ENCODE data around the gene SMCHD1. TPM values are rescaled to one million over a fixed set of nuclear protein-coding genes. Genes with fewer than 3 reads are reported as not detected.

The SMCHD1 gene
- total RNA-seq, 6 experiments from 2014 or later = 13.9 to 31.0 (median 17.3) TPM

DNA sequence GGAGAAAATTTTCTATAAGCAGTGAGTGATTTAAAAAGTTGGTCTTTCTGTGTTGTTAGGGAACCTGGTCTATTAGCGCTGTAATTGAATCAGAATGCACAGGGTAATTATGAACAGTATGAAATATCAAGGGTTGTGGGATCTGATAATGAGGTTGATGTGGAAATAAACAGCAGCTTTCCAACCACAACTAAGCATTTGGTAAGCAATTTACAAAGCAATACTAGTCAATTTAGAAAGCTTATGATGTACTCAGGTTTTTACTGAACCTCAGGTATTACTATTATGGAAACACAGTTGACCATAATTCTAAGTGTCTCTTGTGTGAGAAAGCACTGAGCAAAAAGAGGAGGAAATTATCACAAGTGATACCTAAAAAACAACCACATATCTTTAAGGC, 11.0 kb upstream of the SMCHD1 start:
- no peak for DNase-seq
- ATAC-seq = no peak
- no peak for TF ChIP-seq POLR2A (IDR thresholded peaks at IDR 0.05)
- TF ChIP-seq, protein P1, sequence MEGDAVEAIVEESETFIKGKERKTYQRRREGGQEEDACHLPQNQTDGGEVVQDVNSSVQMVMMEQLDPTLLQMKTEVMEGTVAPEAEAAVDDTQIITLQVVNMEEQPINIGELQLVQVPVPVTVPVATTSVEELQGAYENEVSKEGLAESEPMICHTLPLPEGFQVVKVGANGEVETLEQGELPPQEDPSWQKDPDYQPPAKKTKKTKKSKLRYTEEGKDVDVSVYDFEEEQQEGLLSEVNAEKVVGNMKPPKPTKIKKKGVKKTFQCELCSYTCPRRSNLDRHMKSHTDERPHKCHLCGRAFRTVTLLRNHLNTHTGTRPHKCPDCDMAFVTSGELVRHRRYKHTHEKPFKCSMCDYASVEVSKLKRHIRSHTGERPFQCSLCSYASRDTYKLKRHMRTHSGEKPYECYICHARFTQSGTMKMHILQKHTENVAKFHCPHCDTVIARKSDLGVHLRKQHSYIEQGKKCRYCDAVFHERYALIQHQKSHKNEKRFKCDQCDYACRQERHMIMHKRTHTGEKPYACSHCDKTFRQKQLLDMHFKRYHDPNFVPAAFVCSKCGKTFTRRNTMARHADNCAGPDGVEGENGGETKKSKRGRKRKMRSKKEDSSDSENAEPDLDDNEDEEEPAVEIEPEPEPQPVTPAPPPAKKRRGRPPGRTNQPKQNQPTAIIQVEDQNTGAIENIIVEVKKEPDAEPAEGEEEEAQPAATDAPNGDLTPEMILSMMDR (IDR thresholded peaks at IDR 0.05) = no peak
- Histone ChIP-seq H3K9me3 (no peaks in the 10 kb centered on the region), H3K27me3 (no peaks in the 10 kb centered on the region), H3K4me1 (peaks cover 0 to 5% (median 0%) of the 10 kb centered on the region in 4 donors), H3K4me3 (no peak overlapping the region), H3K36me3 (no peaks in the 10 kb centered on the region), H3K27ac (no peak overlapping the region)
- 75% methylated on average over 1 of the region's 1 CpG for WGBS (ENCODE audit: insufficient coverage, low coverage, low lambda C conversion rate, missing lambda C conversion rate)
- intact Hi-C loops (cut with DNase I) = no loop called here

DNA sequence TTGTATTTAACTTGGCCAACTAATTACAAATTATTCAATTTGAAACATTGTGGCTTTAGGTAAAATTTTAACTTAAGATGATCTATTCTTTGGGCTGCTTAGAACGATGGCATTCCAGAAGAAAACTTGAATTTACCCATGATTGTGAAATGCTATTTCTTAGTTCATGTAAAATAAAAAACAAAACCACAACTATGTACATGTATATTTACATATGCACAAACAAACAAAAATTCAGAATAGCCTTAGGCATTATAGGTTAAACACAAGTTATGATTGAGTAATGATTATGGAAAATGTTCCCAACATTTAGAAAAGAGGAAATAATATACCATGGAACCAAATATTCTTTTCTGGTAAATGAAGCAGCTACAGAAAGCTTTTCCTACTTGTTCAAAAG, 3.5 kb upstream of the SMCHD1 start:
- Histone ChIP-seq H3K4me3 (no peak overlapping the region), H3K27me3 (no peaks in the 10 kb centered on the region), H3K36me3 (no peaks in the 10 kb centered on the region), H3K27ac (no peak overlapping the region), H3K9me3 (no peaks in the 10 kb centered on the region), H3K4me1 (no peaks in the 10 kb centered on the region)
- DNase-seq (no peak), ATAC-seq (no peak)
- WGBS (ENCODE audit: insufficient coverage, low coverage, low lambda C conversion rate, missing lambda C conversion rate) = 59% methylated on average over 1 of the region's 1 CpG
- TF ChIP-seq, protein P1 (IDR thresholded peaks at IDR 0.05) = no peak
- no peak for TF ChIP-seq POLR2A (IDR thresholded peaks at IDR 0.05)
- intact Hi-C loops (cut with DNase I) = no loop called here

DNA sequence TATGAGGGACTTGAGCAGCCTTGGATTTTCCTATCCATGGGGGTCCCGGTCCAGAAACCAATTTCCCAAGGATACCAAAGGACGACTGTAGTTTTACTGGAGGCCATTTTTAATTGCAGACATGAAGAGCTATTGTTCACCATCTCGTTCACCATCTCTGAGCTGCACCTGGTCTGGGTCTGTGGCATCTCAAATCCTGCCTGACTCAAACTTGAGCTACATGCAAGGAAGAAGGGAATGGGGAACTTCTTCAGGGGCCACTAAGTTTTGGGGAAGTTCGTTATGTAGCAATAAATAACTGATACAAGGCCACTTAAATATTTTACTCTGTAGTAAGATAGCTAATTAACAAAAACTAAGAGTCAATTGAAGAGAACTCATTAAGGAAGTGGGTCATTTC, 2.1 kb upstream of the SMCHD1 start:
- no peaks in the 10 kb centered on the region for H3K9me3 ChIP-seq

DNA sequence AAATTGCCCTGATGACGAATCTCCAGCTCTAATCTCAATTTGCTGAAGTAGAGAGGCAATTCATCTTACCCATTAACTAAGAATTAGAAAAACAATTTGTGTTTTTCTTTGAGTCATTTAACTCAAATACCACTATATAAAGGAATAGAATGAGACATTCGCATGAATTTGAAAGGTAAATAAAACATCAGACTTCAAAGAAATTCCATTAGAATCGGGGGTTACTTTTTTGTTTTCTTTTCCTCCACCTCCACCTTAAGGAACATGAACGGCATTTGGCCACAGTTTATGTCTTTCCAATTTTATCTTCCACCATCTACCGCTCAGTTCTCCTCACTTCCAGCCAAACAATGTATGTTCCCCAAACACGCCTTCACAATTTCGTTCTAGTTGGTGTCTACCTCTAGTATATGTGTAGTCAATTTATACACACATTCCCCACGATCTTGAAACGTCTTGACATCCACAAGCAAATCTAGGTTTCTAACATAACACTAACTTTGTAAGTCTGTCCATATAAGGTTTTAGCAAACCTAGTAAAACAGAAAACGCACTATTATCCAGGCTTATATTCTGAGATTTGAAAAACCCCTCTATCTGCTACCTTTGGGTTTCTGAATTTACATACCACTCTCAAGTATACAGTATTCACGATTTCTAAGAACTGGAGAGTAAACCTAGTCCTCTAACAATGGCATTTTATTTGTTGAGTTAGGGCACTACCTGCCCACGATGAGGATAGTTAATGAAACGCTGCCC, 1.2 kb upstream of the SMCHD1 start:
- DNase-seq (no peak), ATAC-seq (no peak)
- peak overlapping the region; percentile 68 to 88 (median 73) for H3K4me3 ChIP-seq
- WGBS (ENCODE audit: insufficient coverage, low coverage, low lambda C conversion rate, missing lambda C conversion rate) = 55% methylated on average over 13 of the region's 13 CpGs
- no peaks in the 10 kb centered on the region for H3K36me3 ChIP-seq
- no peaks in the 10 kb centered on the region for H3K27me3 ChIP-seq
- H3K27ac ChIP-seq = peak overlapping the region; percentile 95 to 96 (median 95)
- TF ChIP-seq POLR2A (IDR thresholded peaks at IDR 0.05) = no peak
- TF ChIP-seq, protein P1 (IDR thresholded peaks at IDR 0.05) = no peak
- H3K9me3 ChIP-seq = no peaks in the 10 kb centered on the region
- intact Hi-C loops (cut with DNase I) = no loop called here
- H3K4me1 ChIP-seq = peaks cover 0 to 19% (median 8%) of the 10 kb centered on the region in 4 donors

More for the DNA sequence above, 2.1 kb upstream of the SMCHD1 start:
- no peak for TF ChIP-seq POLR2A (IDR thresholded peaks at IDR 0.05)
- TF ChIP-seq, protein P1 (IDR thresholded peaks at IDR 0.05) = no peak
- no peaks in the 10 kb centered on the region for H3K36me3 ChIP-seq
- no peak overlapping the region for H3K27ac ChIP-seq
- H3K4me1 ChIP-seq = peaks cover 0 to 13% (median 6%) of the 10 kb centered on the region in 4 donors
- ATAC-seq (no peak), DNase-seq (no peak)
- H3K27me3 ChIP-seq = no peaks in the 10 kb centered on the region
- H3K4me3 ChIP-seq = no peak overlapping the region
- intact Hi-C loops (cut with DNase I) = no loop called here
- WGBS (ENCODE audit: insufficient coverage, low coverage, low lambda C conversion rate, missing lambda C conversion rate) = 64% methylated on average over 4 of the region's 4 CpGs

Data from right lobe of liver (tissue), 6 donors.